Measurements from ENCODE around the gene PGAM2.

Gene PGAM2

GRCh38 chr7:44064791-44065430, 456 bp downstream of the PGAM2 start:
- DNase-seq (ENCODE audit: low read depth): no peak

GRCh38 chr7:44063894-44064651, 1.3 kb downstream of the PGAM2 start:
- no peak for DNase-seq (ENCODE audit: low read depth)

DNA sequence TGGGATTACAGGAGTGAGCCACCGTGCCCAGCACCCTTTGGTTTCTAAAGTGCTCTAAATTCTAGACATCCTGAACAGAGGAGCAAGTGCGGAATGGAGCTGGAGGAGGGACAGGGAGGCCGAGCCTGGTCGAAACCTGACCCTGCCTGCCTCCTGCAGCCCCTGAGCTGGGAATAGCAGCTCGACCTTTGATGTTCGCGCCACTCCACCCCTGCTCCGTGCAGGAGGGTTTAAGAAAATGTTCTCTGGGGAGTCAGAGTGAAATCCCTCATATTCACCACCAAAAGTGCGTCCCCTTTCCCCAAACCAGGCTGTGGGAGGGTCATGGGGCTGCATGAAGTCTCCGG, 1.8 kb downstream of the PGAM2 start:
- DNase-seq (ENCODE audit: low read depth): no peak

DNA sequence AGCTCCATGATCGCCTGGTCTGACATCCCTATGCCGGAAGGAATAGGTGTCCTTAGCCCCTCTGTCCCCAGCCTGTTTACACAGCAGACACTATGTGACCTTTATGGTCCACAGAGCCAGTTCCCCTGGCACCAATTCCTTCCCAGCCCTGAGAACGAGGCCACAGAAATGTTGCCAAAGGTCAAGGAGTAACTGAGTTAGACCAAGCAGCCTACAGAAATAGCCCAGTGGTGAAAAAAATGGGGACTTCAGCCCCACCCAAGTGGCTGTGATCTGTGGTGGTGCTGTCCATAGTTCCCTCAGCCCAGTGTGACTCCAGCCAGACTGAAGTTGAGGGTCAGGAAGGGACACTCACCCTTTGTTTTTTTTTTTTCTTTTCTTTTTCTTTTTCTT, 2.5 kb downstream of the PGAM2 start:
- no peak for DNase-seq (ENCODE audit: low read depth)

DNA sequence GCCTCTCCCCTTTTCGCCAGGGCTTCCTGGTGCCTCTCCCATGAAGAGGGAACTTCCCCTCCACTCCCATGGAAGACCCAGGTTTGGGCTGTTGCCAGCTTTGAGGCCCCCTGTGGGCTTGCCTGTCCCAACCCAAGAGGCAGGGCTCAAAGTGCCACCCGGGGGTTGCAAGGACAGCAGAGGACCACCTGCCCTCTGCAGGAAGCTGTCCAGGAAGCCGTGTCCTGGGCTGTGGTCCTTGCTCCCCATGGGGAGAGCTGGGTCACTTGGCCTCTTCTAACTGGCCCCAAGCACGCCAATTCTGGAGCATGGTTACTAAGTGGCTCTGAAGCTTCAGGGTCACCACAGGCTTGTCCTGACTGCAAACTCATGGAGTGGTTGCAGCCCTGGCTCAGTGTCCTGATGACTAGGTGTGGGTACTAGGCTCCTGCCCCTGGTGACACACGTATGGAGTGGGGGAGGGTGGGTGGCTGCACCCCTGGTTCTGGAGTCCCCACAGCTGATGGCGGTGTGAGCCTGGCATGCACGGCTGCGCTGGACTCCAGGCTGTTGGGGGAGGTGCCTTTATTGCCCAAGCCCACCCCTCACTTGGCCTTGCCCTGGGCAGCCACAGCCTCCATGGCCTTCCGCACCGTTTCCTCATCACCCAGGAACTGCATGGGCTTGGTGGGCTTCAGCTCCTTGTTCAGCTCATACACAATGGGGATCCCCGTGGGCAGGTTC, 3.0 kb downstream of the PGAM2 start:
- DNase-seq (ENCODE audit: low read depth): no peak

- DNase-seq (ENCODE audit: low read depth): no peak
These were observed 3.7 kb downstream of the PGAM2 start for GRCh38 chr7:44061645-44062179.

- DNase-seq (ENCODE audit: low read depth): no peak
These were observed 4.3 kb downstream of the PGAM2 start for GRCh38 chr7:44060948-44061644.

DNA sequence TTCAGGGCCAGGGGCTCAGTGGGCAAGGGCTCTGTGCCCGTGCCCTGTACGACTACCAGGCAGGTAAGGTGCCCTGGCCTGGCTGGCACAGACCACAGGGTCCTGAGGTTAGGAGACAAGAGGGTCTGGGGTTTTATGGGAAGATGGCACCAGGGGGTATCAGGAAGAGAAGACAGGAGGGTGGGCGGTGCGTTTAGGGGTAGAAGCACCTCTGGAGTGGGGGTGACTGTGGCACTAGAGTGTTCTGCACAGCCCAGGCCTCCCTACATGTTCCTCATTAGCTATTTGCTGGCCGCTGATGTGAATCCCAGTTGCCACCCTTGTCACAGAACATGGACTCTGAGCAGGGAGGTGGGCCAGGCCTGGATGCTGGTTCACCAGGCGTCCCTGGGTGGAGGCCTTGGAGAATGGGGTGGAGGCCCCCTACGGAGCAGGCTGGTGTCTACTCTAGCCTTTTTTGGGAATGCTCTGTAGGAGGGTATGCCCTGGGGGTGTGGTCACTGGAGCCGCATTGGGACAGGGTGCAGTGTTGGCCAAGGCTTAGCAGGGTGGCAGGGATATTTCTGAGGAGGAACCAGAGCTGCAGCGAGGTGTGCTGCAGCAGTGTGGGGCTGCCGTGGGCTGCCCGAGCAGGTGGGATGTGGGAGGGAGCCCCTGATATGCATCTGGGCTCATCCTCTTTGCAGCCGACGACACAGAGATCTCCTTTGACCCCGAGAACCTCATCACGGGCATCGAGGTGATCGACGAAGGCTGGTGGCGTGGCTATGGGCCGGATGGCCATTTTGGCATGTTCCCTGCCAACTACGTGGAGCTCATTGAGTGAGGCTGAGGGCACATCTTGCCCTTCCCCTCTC, 5.0 kb downstream of the PGAM2 start:
- DNase-seq (ENCODE audit: low read depth): no peak

DNA sequence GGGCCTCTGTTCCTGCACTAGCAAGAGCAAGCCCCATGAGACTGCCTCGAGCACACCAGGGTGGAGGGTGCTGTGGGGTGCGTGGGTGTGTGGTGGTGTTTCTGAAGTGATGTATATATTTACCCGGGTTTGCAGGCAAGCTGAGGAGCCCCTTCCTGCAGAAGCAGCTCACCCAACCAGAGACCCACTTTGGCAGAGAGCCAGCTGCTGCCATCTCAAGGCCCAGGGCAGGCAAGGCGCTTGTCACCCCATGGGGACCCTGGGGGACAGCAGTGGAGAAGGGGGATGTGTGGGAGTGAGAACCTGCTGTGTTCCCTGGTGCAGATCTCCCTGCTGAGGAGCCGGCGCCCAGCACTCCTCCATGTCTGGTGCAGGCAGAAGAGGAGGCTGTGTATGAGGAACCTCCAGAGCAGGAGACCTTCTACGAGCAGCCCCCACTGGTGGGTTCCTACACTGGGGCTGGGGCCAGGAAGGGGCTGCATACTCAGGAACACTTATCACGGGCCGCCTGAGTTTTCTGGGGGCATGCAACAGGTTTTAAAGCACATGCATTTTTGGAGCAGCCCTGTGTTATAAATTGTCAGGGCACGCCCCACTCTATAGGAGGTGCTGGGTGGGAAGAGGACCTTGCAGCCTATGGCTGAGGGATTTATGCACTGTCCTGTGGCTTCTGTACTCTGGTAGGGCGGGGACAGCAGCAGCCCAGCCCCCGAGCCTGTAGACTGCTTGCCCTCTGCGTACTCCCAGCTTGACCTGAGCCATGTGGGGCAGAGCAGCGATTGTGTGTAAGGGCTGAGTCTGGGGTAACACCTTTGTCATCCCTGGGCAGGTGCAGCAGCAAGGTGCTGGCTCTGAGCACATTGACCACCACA, 5.9 kb downstream of the PGAM2 start:
- no peak for DNase-seq (ENCODE audit: low read depth)

- DNase-seq (ENCODE audit: low read depth): no peak
These were observed 6.6 kb downstream of the PGAM2 start for GRCh38 chr7:44058759-44059218.

DNA sequence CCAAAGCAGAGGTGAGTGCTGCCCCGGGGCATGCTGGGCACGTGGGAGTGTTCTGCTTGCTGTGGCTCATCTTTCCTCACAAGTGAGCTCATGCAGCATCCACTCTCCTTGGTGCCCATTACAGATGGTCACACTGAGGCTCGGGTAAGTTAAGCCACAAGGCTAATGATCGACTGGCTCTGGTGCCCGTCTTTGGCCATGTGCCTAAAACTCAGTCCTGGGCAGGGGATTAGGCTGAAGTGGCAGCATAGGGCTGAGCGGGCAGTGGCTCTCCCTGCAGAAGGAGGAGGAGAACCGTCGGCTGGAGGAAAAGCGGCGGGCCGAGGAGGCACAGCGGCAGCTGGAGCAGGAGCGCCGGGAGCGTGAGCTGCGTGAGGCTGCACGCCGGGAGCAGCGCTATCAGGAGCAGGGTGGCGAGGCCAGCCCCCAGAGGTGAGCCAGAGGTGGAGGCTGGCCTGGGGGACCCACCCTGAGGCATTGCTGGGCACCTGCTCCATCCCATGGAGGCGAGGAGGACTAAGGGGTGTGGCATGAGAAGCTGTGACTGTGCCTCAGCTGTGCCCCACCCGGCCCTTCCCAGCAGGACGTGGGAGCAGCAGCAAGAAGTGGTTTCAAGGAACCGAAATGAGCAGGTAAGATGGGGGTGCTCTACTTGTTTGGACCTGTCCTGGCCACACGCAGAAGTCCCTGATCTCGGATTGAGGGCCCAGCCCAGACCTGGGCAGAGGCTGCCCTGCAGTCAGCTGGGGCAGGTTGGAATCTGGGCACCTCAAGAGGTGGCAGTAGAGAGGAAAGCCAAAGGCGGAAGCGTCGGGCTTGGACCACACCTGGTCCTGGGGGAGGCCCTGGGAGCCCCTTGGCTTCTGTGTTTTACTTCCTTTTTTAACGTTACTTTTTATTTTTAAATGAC, 7.3 kb downstream of the PGAM2 start:
- no peak for DNase-seq (ENCODE audit: low read depth)

DNA sequence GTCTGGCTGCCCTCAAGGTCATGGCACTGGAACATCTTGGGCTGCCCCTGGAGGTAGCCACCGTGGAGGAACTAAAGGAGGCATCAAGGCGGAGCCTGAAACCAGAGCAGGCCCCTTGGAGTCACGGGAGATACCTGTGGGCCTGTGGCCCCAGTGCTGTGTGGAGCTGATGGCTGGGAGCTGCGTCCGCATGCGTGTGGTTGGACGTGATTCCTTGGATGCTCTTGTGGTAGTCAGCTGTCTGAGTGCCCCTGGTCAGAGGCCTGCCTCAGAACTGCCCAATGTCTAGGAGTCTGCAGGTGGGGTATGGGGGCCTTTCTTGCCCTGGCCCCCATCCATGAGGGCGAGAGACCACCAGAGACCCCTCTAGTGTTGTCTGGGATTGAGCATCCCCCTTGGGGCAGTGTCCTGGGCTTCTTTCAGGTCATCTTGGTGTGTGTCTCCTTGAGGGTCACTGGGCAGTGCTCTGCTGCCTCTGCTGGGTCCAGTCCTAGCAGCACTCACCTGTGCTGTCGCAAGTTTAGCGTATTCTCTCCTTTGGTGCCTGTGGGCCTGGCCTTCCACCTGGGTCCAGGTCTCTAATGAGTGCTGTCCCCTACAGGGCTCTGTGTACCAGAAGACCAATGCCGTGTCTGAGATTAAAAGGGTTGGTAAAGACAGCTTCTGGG, 8.1 kb downstream of the PGAM2 start:
- no peak for DNase-seq (ENCODE audit: low read depth)

GRCh38 chr7:44056681-44057080, 8.7 kb downstream of the PGAM2 start:
- no peak for DNase-seq (ENCODE audit: low read depth)

DNA sequence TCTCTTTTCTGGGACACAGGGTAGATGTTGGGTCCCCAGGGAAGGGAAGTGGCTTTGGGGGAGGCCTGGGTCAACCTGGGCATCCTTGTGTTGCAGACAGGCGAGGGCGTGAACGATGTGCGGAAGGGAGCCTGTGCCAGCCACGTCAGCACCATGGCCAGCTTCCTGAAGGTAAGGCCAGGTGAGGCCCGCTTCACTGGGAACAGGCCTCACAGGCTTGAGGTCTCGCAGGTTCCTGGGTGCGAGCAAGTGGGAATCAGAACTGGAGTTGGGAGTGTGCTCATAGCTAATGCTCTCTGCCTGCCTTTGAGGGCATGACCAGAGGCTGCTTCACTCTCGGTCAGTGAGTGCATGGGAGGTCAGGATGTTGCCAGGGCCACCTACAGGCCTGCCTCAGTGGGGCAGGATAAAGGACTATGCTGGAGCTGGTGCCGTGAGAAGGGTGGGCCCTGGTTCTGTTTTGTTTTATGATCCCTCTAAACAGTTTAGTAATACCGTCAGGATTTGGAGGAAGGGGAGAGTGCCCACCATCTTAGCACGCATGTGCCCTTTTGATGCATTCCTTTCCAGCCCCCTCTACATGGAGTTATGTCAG, 12.5 kb downstream of the PGAM2 start:
- no peak for DNase-seq (ENCODE audit: low read depth)

GRCh38 chr7:44051611-44052220, 13.7 kb downstream of the PGAM2 start:
- DNase-seq (ENCODE audit: low read depth): no peak

GRCh38 chr7:44050915-44051560, 14.3 kb downstream of the PGAM2 start:
- no peak for DNase-seq (ENCODE audit: low read depth)
